ENCODE data around the gene TMPRSS4. TPM values are rescaled to one million over a fixed set of nuclear protein-coding genes. Genes with fewer than 3 reads are reported as not detected.

The TMPRSS4 gene
- total RNA-seq, 4 donors from 2014 or later: 142 to 197 (median 161) TPM

GRCh38 chr11:118169300-118170140, 92.6 kb downstream of the TMPRSS4 start:
- no peaks in the 10 kb centered on the region for H3K9me3 ChIP-seq
- peaks cover 0 to 40% (median 0%) of the 10 kb centered on the region in 4 donors for H3K27me3 ChIP-seq
- H3K4me3 ChIP-seq: no peak overlapping the region
- H3K27ac ChIP-seq: no peak overlapping the region
- intact Hi-C loops (cut with DNase I): no loop called here
- no peaks in the 10 kb centered on the region for H3K36me3 ChIP-seq
- H3K4me1 ChIP-seq: peaks cover 0 to 24% (median 4%) of the 10 kb centered on the region in 3 donors
- no peak for DNase-seq
- no peak for TF ChIP-seq POLR2A (IDR thresholded peaks at IDR 0.05)
- no peak for TF ChIP-seq CTCF (IDR thresholded peaks at IDR 0.05)
- WGBS, 2 donors: 76 to 84% methylated on average over 2 to 3 of the region's 7 CpGs

- Histone ChIP-seq H3K4me3 (no peak overlapping the region), H3K4me1 (peaks cover 0 to 31% (median 8%) of the 10 kb centered on the region in 3 donors), H3K27me3 (peaks cover 0 to 44% (median 0%) of the 10 kb centered on the region in 4 donors), H3K36me3 (no peaks in the 10 kb centered on the region), H3K27ac (no peak overlapping the region), H3K9me3 (no peaks in the 10 kb centered on the region)
- TF ChIP-seq POLR2A (IDR thresholded peaks at IDR 0.05) (no peak), CTCF (IDR thresholded peaks at IDR 0.05) (no peak)
- DNase-seq: no peak
- WGBS, 2 donors: 73 to 80% methylated on average over 9 of the region's 9 CpGs
- intact Hi-C loops (cut with DNase I): no loop called here
These were observed 93.4 kb downstream of the TMPRSS4 start for GRCh38 chr11:118170231-118170630.

GRCh38 chr11:118170882-118171268, 94.0 kb downstream of the TMPRSS4 start:
- H3K27ac ChIP-seq: no peak overlapping the region

More at GRCh38 chr11:118170882-118171268, 94.0 kb downstream of the TMPRSS4 start:
- Histone ChIP-seq H3K9me3 (no peaks in the 10 kb centered on the region), H3K27me3 (peaks cover 0 to 44% (median 0%) of the 10 kb centered on the region in 4 donors), H3K4me1 (peaks cover 0 to 36% (median 13%) of the 10 kb centered on the region in 3 donors), H3K4me3 (no peak overlapping the region), H3K36me3 (no peaks in the 10 kb centered on the region)
- intact Hi-C loops (cut with DNase I): no loop called here
- no peak for DNase-seq
- WGBS, 2 donors: 29 to 64% methylated on average over 3 to 4 of the region's 8 CpGs
- no peak for TF ChIP-seq CTCF (IDR thresholded peaks at IDR 0.05)
- no peak for TF ChIP-seq POLR2A (IDR thresholded peaks at IDR 0.05)

Other genes starting within 250 kb of the TMPRSS4 start
- 10 to 100 TPM in 1 of 4 donors, 1 to 10 TPM in 2, under 1 TPM in 1; 0.61 to 27.7 (median 2.1) TPM for gene FXYD6, start 200.4 kb upstream of the TMPRSS4 start, total RNA-seq
- 10 to 100 TPM; 11.1 to 31.7 (median 21.0) TPM for gene TMPRSS13, start 147.7 kb upstream of the TMPRSS4 start, total RNA-seq
- gene IL10RA, start 90.7 kb upstream of the TMPRSS4 start, total RNA-seq: 10 to 100 TPM in 2 of 4 donors, 1 to 10 TPM in 2; 2.2 to 21.2 (median 11.3) TPM
- gene SMIM35, start 9.9 kb downstream of the TMPRSS4 start, total RNA-seq: not detected
- gene SCN4B, start 75.7 kb downstream of the TMPRSS4 start, total RNA-seq: 1 to 10 TPM in 3 of 4 donors, under 1 TPM in 1; 0.87 to 4.2 (median 1.3) TPM
- gene SCN2B, start 99.6 kb downstream of the TMPRSS4 start, total RNA-seq: 1 to 10 TPM in 1 of 4 donors, under 1 TPM in 1, not detected in 2; 0.38 to 1.1 TPM
- gene JAML, start 147.9 kb downstream of the TMPRSS4 start, total RNA-seq: 10 to 100 TPM in 2 of 4 donors, 1 to 10 TPM in 2; 2.2 to 17.9 (median 9.5) TPM
- gene MPZL3, start 175.3 kb downstream of the TMPRSS4 start, total RNA-seq: 10 to 100 TPM; 17.4 to 44.4 (median 32.4) TPM
- gene MPZL2, start 187.2 kb downstream of the TMPRSS4 start, total RNA-seq: 100 to 1,000 TPM; 249 to 491 (median 352) TPM
- 1 to 10 TPM; 1.9 to 7.8 (median 3.1) TPM for gene CD3E, start 227.7 kb downstream of the TMPRSS4 start, total RNA-seq

All from esophagus squamous epithelium (tissue), 5 donors.